SK-MEL-5 (cell line): ENCODE results near the gene FGGY. TPM values are rescaled to one million over a fixed set of nuclear protein-coding genes. Genes with fewer than 3 reads are reported as not detected.

Experiments used
- DNase-seq: peaks from one replicate; pipeline ENCODE4 v3.0.0-alpha.2; 2016; ENCODE audit warnings: low read depth, low spot score
- in situ Hi-C: cut with HindIII; loops from 2 replicates; pipeline ENCODE4 v1.10.0; 2016; ENCODE audit warnings: low sequenced_read_pairs, high pct_unique_total_duplicates, low pct_unique_long_range_greater_than_20kb
- total RNA-seq: library from RNA; depleted of rRNA; stranded (reverse); fragments of >200 nt; shearing (Covaris generic); gene quantifications from 2 replicates; pipeline ENCODE4 v1.2.3, GENCODE V29; 2014

FGGY gene
- total RNA-seq, 1 experiment from 2014 or later, result 12.0 TPM

DNA sequence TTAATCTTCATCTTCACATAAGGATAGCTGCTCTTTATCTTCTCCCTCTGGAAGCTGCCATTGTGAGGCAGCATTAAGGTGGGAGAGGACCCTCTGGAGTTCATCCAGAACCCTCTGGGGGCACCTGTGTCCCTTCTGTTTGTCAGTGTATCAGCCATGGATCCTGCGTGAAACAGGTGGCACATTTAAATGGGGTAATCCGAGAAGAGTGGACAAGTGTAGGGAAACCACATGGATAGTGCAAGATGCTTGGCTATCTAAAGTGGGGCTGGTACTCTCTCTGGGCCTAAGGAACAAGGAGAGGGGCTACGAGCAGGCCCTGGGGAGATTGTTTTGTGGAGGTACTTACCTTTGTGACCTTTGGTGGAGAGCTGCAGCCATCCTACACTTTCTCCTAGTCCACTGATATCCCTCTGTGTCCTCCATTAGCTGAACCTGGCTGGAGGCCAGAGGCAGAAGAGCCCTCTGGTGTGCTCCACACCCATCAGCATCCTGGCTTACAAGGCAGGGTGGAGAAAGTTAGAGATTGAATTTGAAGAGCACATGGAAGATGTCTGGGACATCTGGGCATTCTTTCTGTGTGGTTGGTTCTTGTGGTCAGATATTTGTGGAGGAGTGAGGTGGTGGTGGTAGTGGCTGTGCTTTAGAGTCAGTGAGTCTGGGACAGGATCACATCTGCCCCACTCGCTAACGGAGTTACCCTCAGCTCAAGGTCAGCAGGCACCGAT lies 117.7 kb downstream of the FGGY start:
- DNase-seq, result no peak
- in situ Hi-C loops, result no loop called here

GRCh38 chr1:59415286-59415850 lies 118.5 kb downstream of the FGGY start:
- in situ Hi-C loops, result no loop called here
- no peak for DNase-seq

GRCh38 chr1:59415881-59416280 lies 119.0 kb downstream of the FGGY start:
- in situ Hi-C loops, result no loop called here
- no peak for DNase-seq

GRCh38 chr1:59417406-59417805 lies 120.5 kb downstream of the FGGY start:
- in situ Hi-C loops, result no loop called here
- no peak for DNase-seq

GRCh38 chr1:59418363-59419144 lies 121.7 kb downstream of the FGGY start:
- no peak for DNase-seq
- in situ Hi-C loops, result no loop called here

DNA sequence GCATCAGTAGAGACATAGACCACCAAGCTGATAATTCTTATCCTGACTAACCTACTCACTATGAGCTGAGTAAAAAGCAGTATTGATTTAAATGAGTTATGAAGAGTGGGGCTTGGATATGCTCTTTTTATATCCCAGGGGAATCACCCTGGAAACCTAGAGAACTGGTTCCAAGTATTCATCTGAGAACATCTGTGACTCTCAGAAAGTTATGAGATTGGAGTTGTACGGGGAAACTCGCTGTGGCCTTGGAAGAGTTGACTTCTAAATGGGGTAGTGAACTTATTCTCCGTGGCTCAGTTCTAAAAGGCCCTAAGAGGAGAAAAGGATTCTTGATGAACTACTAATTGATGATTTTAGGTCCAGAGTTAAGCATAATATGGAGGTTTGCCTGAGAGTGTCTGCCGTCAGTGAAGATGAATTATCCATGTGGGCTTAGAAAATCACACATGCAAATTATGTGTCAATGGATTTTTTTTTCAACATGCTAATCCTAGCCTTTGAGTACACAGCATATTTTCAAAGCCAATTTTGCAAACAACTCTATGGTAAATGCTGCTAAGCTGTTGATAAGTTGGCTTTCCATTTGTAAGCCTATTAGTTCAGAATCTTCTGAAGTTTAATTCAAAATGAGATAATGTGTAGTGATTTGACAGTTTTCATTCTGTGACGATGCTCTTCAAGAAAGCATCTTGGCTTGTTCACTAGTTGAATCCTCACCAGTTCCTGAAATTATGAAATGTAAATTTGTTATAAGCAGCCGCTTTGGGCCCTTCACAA lies 122.7 kb downstream of the FGGY start:
- in situ Hi-C loops, result no loop called here

GRCh38 chr1:59421232-59421920 lies 124.5 kb downstream of the FGGY start:
- in situ Hi-C loops, result no loop called here
- no peak for DNase-seq

More for the DNA sequence above, 122.7 kb downstream of the FGGY start:
- DNase-seq, result no peak

DNA sequence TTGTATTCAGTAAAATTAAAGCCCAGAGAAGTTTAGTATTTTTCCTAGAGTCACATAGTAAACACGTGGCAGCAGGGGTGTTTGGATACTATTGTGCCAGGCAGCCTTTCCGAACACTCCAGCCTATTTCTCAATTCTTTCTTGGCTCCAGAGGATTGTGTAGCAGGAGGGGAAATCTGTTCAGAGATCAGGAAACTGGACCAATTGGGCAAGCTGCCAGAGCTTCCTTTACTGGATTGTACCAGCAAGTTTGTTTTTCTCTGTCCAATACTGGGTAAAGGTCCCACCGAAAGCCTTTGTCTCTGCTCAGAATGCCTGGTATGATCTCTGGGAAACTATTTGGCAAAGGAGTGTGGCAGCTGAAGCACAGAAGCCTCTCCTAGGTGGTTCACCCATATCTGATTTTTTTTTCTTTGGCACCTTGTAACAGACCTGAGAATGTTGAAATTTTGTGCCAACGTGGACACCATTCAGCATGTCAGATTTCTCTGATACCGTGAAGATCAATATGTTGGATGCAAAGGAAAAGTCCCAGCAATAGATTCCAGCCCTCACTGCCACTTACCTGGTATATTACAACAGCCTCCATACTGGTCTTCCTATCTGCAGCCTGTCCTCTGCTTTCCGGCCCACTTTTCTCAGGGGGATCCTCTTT lies 126.2 kb downstream of the FGGY start:
- in situ Hi-C loops, result no loop called here
- no peak for DNase-seq

DNA sequence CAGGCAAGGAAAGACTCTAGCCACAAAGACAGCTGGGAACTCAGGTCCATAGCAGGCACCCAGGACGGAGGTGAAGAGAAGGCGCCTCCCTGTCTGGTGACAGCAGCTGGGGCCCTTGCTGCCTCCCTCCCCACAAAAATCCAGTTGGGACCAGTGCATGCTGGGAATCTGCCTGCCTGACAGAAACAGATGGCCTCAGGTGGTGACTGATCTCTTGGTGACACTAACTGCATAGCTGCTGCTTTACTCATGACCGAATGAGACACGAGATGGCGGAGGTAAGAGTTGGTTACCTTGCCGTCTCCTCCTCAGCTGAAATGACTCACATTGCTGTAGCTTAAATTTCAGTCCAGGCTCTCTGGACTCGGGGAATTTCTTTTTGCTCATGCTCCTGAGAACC lies 130.3 kb downstream of the FGGY start:
- in situ Hi-C loops, result no loop called here

GRCh38 chr1:59427784-59428183 lies 130.9 kb downstream of the FGGY start:
- DNase-seq, result no peak
- in situ Hi-C loops, result no loop called here

More for the DNA sequence above, 130.3 kb downstream of the FGGY start:
- DNase-seq, result no peak

GRCh38 chr1:59428828-59429227 lies 131.9 kb downstream of the FGGY start:
- in situ Hi-C loops, result no loop called here
- DNase-seq, result no peak

DNA sequence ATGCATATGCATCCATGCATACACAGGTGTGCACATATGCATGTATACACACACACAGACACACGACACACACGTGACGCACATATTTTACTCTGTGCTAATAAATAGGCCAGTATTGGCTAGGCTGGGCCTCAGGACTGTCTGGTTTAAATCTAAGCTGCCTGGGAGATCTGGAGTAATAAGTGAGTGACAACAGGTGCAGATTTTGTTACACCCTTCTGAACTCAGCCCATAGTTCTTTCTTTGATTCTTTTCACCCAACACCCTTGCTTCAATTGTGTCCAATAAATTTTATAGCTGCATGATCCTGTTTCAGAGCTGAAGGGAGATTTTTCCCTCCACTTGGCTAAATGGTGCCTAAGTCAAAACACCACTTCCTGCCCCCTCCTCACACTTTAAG lies 132.8 kb downstream of the FGGY start:
- DNase-seq, result no peak
- in situ Hi-C loops, result no loop called here

DNA sequence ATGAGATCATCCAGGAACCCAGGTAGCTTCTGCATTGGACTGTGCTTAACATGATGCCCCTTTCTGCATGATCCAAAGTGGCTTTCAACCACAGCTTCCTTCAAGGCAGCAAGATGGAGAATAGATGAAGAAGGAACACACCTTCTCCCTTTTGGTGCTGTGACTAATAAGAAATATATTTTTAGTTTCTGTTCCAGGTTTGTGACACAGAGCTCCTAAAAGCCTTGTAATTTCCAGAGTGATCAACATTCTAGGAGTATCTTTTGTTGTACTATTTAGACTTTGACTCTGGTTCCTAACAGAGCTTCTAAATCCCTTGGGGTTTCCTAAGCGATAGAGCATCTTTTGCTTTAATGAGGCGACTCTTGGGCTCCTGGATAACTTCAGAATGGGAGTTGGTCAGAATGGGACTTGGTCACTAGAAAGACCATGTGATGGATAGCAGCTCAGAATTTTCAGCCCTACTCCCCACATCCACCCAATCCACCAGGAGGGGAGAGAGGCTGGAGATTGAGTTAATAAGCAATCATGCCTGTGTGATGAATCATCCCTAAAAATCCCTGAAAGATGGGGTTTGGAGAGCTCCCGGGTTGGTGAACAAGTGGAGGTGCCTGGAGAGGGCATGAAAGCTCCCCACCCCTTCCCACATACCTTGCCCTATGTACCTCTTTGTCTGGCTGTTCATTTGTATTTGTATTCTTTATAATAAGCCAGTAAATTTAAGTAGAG lies 134.8 kb downstream of the FGGY start:
- in situ Hi-C loops, result no loop called here
- DNase-seq, result no peak

DNA sequence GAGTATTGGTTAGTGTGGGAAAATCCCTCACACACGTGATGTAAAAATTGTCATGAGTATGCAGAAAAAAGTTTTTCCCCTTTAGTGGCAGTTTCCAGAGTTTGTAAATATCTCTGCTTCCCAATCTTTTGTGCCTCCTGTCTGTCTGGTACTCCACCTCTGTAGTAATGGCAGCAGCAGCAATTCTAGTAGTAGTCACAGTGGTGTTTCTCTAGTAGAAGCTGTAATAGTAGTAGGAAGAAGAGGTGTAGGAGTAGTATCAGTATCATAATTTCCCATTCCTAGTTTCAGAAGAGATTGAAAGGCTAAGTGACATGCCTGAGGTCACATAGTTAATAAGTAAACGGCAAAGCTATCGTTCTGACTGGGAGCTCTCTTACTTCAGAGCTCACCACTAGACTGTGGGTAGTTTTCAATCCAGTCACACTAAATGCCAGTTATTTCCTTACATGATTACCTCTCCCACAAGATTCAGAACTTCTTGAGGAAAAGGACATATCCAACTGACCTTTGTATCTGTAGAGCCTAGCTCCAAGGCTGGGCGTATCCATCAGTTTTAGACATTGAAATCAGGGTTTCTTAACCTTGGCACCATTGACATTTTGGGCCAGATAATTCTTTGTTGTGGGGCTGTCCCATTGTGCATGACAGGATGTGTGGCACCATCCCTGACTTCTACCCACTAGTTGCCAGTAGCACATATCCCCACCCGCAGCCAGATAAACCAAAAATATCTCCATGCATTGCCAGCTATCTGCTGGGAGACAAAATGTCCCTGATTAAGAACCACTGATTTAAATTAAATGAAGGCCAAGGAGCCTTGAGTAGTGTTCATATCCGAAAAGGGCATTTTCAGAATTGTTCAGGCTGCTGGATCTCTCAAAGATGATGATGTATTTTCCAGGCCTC lies 135.9 kb downstream of the FGGY start:
- no peak for DNase-seq
- in situ Hi-C loops, result no loop called here

GRCh38 chr1:59433440-59433813 lies 136.5 kb downstream of the FGGY start:
- in situ Hi-C loops, result no loop called here
- no peak for DNase-seq

- no peak for DNase-seq
- in situ Hi-C loops, result no loop called here
Observed at GRCh38 chr1:59434336-59434735, 137.4 kb downstream of the FGGY start.
